Caco-2 (cell line): Measurements from ENCODE around the gene ADGRE3. TPM values are rescaled to one million over a fixed set of nuclear protein-coding genes. Genes with fewer than 3 reads are reported as not detected.
"Not testable (repeated sequence)": the region's sequence is repeated elsewhere in the genome, so short reads cannot be mapped to it uniquely, and the experiment has no call there.

Experiments used
- BruUV-seq: library from RNA; stranded (reverse); fragments of 400-500 nt; replicated peaks from 2 replicates; lab custom pipeline; 2021; lab: Mats Ljungman, UMichigan
- CTCF ChIA-PET: fragments of 300-600 bp; sonication (Branson Sonifier 250); formaldehyde crosslinking; loops from one replicate; lab custom pipeline; 2022; ENCODE audit warnings: antibody characterized with exemption; lab: Charles Lee
- POLR2A ChIA-PET: fragments of 300-600 bp; sonication (Branson Sonifier 250); formaldehyde crosslinking; loops from one replicate; lab custom pipeline; 2022; ENCODE audit warnings: antibody characterized with exemption; lab: Charles Lee
- DNase-seq, 2 experiments: peaks; one replicate each; pipeline versions ENCODE4 v3.0.0 to v3.0.0-alpha.2; 2020 to 2022
- H3K27me3 ChIP-seq: replicated peaks from 2 replicates; pipeline ENCODE4 v1.6.0; 2011; ENCODE audit warnings: low read length; ENCODE audit not compliant: control insufficient read depth, insufficient read depth
- H3K36me3 ChIP-seq: 2 replicates; pipeline ENCODE4 v1.5.1; 2011; ENCODE audit warnings: low read length; ENCODE audit not compliant: control insufficient read depth, insufficient read depth
- H3K4me1 ChIP-seq: fragments of 250-450 bp; sonication (Bioruptor Pico); 2 replicates; pipeline ENCODE4 v1.5.1; 2020; ENCODE audit warnings: mild to moderate bottlenecking
- H3K4me3 ChIP-seq: 2 replicates; pipeline ENCODE4 v1.5.1; 2011; ENCODE audit warnings: low read depth, mild to moderate bottlenecking, control low read depth, low read length
- H3K9me3 ChIP-seq: fragments of 250-450 bp; sonication (Bioruptor Pico); 2 replicates; pipeline ENCODE4 v1.5.1; 2020; ENCODE audit warnings: mild to moderate bottlenecking, moderate library complexity
- H3K27ac Mint-ChIP-seq: one replicate; pipeline ENCODE4 v1.8.0; 2022; ENCODE audit warnings: mixed read lengths; ENCODE audit not compliant: unreplicated experiment
- H3K27me3 Mint-ChIP-seq: one replicate; pipeline ENCODE4 v1.8.0; 2022; ENCODE audit warnings: mixed read lengths; ENCODE audit not compliant: insufficient read depth, unreplicated experiment
- H3K36me3 Mint-ChIP-seq: one replicate; pipeline ENCODE4 v1.8.0; 2022; ENCODE audit warnings: mild to moderate bottlenecking, mixed read lengths; ENCODE audit not compliant: insufficient read depth, unreplicated experiment
- H3K4me1 Mint-ChIP-seq: one replicate; pipeline ENCODE4 v1.8.0; 2022; ENCODE audit warnings: low read depth, mixed read lengths; ENCODE audit not compliant: unreplicated experiment
- H3K4me3 Mint-ChIP-seq: one replicate; pipeline ENCODE4 v1.8.0; 2022; ENCODE audit warnings: mild to moderate bottlenecking, moderate library complexity, mixed read lengths; ENCODE audit not compliant: unreplicated experiment
- H3K9me3 Mint-ChIP-seq: one replicate; pipeline ENCODE4 v1.8.0; 2022; ENCODE audit warnings: mixed read lengths; ENCODE audit not compliant: unreplicated experiment
- CTCF ChIP-seq, 2 experiments: fragments of 200-600 bp in 1 of 2; IDR thresholded peaks; 1 replicate in 1 of 2; 2 replicates in 1 of 2; pipeline versions ENCODE4 v1.5.1 to v1.8.0; 2011 to 2022; ENCODE audit warnings: antibody characterized with exemption in 1 of 2, control low read depth in 1 of 2, inconsistent platforms in 1 of 2, low read depth in 1 of 2, low read length in 1 of 2, mild to moderate bottlenecking in 1 of 2, moderate library complexity in 1 of 2; ENCODE audit not compliant: insufficient read depth in 1 of 2, severe bottlenecking in 1 of 2, unreplicated experiment in 1 of 2
- intact Hi-C: fragments of 100-400 bp; cut with micrococcal nuclease; formaldehyde crosslinking; loops from one replicate; pipeline ENCODE4 v1.10.0; 2022; ENCODE audit not compliant: unreplicated experiment
- total RNA-seq: library from RNA; stranded (reverse); gene quantifications from 2 replicates; pipeline ENCODE4 v1.2.3, GENCODE V29; 2022

The ADGRE3 gene
- total RNA-seq, 1 experiment from 2014 or later, result not detected

GRCh38 chr19:14616407-14616806 is 58.2 kb downstream of the ADGRE3 start:
- no peak overlapping the region for H3K27ac Mint-ChIP-seq
- Histone ChIP-seq H3K36me3 (no peaks in the 10 kb centered on the region), H3K9me3 (peaks cover 6% of the 10 kb centered on the region; the same call in 1 of the 2 replicates), H3K4me3 (no peak overlapping the region), H3K27me3 (no peaks in the 10 kb centered on the region), H3K4me1 (no peaks in the 10 kb centered on the region)
- BruUV-seq, result no TSS peak
- ChIA-PET CTCF (no interaction called here), POLR2A (no interaction called here)
- no peaks in the 10 kb centered on the region for H3K27me3 Mint-ChIP-seq
- peak in 1 of 2 experiments; percentile 20 for DNase-seq
- H3K36me3 Mint-ChIP-seq, result no peaks in the 10 kb centered on the region
- H3K4me3 Mint-ChIP-seq, result no peak overlapping the region
- intact Hi-C loops, result no loop called here
- H3K4me1 Mint-ChIP-seq, result no peaks in the 10 kb centered on the region
- H3K9me3 Mint-ChIP-seq, result peaks cover 21% of the 10 kb centered on the region
- TF ChIP-seq CTCF (IDR thresholded peaks at IDR 0.05; ENCODE audit: insufficient read depth in 1 of 2, low read depth in 1 of 2, low read length in 1 of 2, severe bottlenecking in 1 of 2, unreplicated experiment in 1 of 2), result no peak

- intact Hi-C loops, result no loop called here
- Mint-ChIP-seq H3K27ac (no peak overlapping the region), H3K36me3 (no peaks in the 10 kb centered on the region), H3K27me3 (no peaks in the 10 kb centered on the region), H3K4me3 (no peak overlapping the region), H3K9me3 (peaks cover 21% of the 10 kb centered on the region), H3K4me1 (no peaks in the 10 kb centered on the region)
- H3K4me3 ChIP-seq, result no peak overlapping the region
- no peaks in the 10 kb centered on the region for H3K4me1 ChIP-seq
- peaks cover 6% of the 10 kb centered on the region; the same call in 1 of the 2 replicates for H3K9me3 ChIP-seq
- CTCF ChIA-PET, result no interaction called here
- POLR2A ChIA-PET, result no interaction called here
- DNase-seq, result no peak
- no TSS peak for BruUV-seq
- H3K36me3 ChIP-seq, result no peaks in the 10 kb centered on the region
- TF ChIP-seq CTCF (IDR thresholded peaks at IDR 0.05; ENCODE audit: insufficient read depth in 1 of 2, low read depth in 1 of 2, low read length in 1 of 2, severe bottlenecking in 1 of 2, unreplicated experiment in 1 of 2), result no peak
- no peaks in the 10 kb centered on the region for H3K27me3 ChIP-seq
Measured at GRCh38 chr19:14615623-14616022, 59.0 kb downstream of the ADGRE3 start.

GRCh38 chr19:14614099-14614412 is 60.6 kb downstream of the ADGRE3 start:
- no TSS peak for BruUV-seq
- POLR2A ChIA-PET, result no interaction called here

GRCh38 chr19:14613399-14614098 is 61.1 kb downstream of the ADGRE3 start:
- H3K27me3 ChIP-seq, H3K4me1 ChIP-seq, BruUV-seq, H3K9me3 ChIP-seq, H3K36me3 ChIP-seq, H3K4me3 ChIP-seq, H3K4me3 Mint-ChIP-seq, intact Hi-C loops, H3K27me3 Mint-ChIP-seq, POLR2A ChIA-PET, DNase-seq, H3K4me1 Mint-ChIP-seq, H3K36me3 Mint-ChIP-seq, H3K27ac Mint-ChIP-seq: not testable (repeated sequence)
- H3K9me3 Mint-ChIP-seq, result peaks cover 21% of the 10 kb centered on the region
- CTCF ChIA-PET, result interaction anchor here (0.7 kb wide), 1 partner anchor 298 kb away, joined by 3 read pairs; no protein-coding TSS in a partner anchor

More at GRCh38 chr19:14614099-14614412, 60.6 kb downstream of the ADGRE3 start:
- intact Hi-C loops, result no loop called here
- Mint-ChIP-seq H3K36me3 (no peaks in the 10 kb centered on the region), H3K9me3 (peaks cover 21% of the 10 kb centered on the region), H3K4me3 (no peak overlapping the region), H3K27ac (no peak overlapping the region), H3K27me3 (no peaks in the 10 kb centered on the region), H3K4me1 (no peaks in the 10 kb centered on the region)
- no peaks in the 10 kb centered on the region for H3K36me3 ChIP-seq
- CTCF ChIA-PET, result no interaction called here
- no peak for TF ChIP-seq CTCF (IDR thresholded peaks at IDR 0.05; ENCODE audit: insufficient read depth in 1 of 2, low read depth in 1 of 2, low read length in 1 of 2, severe bottlenecking in 1 of 2, unreplicated experiment in 1 of 2)
- H3K4me3 ChIP-seq, result no peak overlapping the region
- no peaks in the 10 kb centered on the region for H3K4me1 ChIP-seq
- no peaks in the 10 kb centered on the region for H3K9me3 ChIP-seq
- H3K27me3 ChIP-seq, result no peaks in the 10 kb centered on the region
- DNase-seq, result no peak
